Liver (tissue), 2 donors: ENCODE results near the gene VGLL4.

Experiments used
- FOXA1 ChIP-seq: IDR thresholded peaks from 2 replicates; pipeline ENCODE4 v1.6.1; 2016; ENCODE audit warnings: antibody characterized with exemption
- TF ChIP-seq, protein P1 (sequence below): fragments of 150-350 bp; IDR thresholded peaks from 2 replicates; pipeline ENCODE4 v1.5.1; 2017; ENCODE audit warnings: improper control_type of control experiment, low read depth, low read length; ENCODE audit not compliant: missing input control
- donor health status: healthy.

DNA sequence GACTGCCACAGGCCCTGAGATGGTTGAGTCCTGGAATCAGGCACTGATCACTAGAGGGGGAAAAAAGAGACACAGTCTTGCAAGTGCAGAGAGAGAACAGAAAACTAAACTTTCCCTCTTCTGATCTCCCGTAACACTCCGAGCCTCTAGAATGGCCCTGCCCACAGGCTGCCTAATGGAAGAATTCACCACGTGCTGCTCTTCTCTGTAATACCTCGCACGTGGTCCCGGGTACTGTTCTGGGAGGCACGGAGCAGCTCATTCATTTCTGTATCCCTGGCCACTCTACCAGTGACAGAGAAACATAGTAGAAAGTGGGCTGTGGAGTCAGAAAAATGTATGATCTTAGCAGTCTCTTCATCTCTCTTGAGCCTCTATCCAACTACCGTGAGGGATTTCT lies 30.4 kb downstream of the VGLL4 start:
- TF ChIP-seq, protein P1, sequence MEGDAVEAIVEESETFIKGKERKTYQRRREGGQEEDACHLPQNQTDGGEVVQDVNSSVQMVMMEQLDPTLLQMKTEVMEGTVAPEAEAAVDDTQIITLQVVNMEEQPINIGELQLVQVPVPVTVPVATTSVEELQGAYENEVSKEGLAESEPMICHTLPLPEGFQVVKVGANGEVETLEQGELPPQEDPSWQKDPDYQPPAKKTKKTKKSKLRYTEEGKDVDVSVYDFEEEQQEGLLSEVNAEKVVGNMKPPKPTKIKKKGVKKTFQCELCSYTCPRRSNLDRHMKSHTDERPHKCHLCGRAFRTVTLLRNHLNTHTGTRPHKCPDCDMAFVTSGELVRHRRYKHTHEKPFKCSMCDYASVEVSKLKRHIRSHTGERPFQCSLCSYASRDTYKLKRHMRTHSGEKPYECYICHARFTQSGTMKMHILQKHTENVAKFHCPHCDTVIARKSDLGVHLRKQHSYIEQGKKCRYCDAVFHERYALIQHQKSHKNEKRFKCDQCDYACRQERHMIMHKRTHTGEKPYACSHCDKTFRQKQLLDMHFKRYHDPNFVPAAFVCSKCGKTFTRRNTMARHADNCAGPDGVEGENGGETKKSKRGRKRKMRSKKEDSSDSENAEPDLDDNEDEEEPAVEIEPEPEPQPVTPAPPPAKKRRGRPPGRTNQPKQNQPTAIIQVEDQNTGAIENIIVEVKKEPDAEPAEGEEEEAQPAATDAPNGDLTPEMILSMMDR, result no peak
- no peak for TF ChIP-seq FOXA1
